ENCODE results near the gene HMG20A. TPM values are rescaled to one million over a fixed set of nuclear protein-coding genes. Genes with fewer than 3 reads are reported as not detected.
A peak's percentile ranks its signal among the peaks of the same experiment; 100 is the strongest.

HMG20A gene
- total and polyA plus RNA-seq, 2 of the 13 experiments (the other 11 are each of a cell fraction or from before 2014, with no cell fraction given), result 28.0 to 35.2 TPM

DNA sequence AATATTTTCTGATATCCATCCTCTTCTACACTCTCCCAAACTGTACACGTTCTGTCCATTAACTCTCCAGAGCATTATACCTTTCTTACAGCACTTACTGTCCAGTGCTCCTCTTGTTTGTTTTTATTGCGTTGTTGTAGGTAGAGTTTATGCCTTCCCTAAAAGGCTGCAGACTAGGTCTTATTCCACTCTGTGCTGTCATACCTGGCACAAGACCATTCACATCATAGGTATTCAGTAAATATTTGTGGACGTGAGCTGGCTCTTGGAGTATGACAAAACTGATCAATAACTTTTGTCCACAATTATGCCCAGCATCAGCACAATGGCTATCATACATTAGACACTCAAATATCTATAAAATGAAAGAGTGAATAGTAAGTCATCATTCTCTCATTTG is 4.4 kb downstream of the HMG20A start (continued):
- TF ChIP-seq NR3C1 (CRISPR knock-in tag; IDR thresholded peaks at IDR 0.05), result no peak
- TF ChIP-seq ZMYM2 (CRISPR knock-in tag; IDR thresholded peaks at IDR 0.05), result no peak
- no peak for TF ChIP-seq MED13 (CRISPR knock-in tag; IDR thresholded peaks at IDR 0.05)
- TF ChIP-seq, protein P1, sequence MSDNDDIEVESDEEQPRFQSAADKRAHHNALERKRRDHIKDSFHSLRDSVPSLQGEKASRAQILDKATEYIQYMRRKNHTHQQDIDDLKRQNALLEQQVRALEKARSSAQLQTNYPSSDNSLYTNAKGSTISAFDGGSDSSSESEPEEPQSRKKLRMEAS (IDR thresholded peaks at IDR 0.05), result no peak
- TF ChIP-seq MXI1 (IDR thresholded peaks at IDR 0.05; ENCODE audit: borderline replicate concordance, low read depth, low read length), result no peak
- TF ChIP-seq KAT8 (CRISPR knock-in tag; IDR thresholded peaks at IDR 0.05), result no peak
- TF ChIP-seq TBL1XR1 (IDR thresholded peaks at IDR 0.05; ENCODE audit: borderline replicate concordance, low read length, partially characterized antibody), result no peak
- TF ChIP-seq, protein P2, sequence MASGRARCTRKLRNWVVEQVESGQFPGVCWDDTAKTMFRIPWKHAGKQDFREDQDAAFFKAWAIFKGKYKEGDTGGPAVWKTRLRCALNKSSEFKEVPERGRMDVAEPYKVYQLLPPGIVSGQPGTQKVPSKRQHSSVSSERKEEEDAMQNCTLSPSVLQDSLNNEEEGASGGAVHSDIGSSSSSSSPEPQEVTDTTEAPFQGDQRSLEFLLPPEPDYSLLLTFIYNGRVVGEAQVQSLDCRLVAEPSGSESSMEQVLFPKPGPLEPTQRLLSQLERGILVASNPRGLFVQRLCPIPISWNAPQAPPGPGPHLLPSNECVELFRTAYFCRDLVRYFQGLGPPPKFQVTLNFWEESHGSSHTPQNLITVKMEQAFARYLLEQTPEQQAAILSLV (CRISPR knock-in tag; IDR thresholded peaks at IDR 0.05; ENCODE audit: borderline replicate concordance), result no peak
- no peak for TF ChIP-seq CBFB (CRISPR knock-in tag; IDR thresholded peaks at IDR 0.05)
- no peak for TF ChIP-seq ZNF816 (CRISPR knock-in tag; IDR thresholded peaks at IDR 0.05; ENCODE audit: borderline replicate concordance)
- TF ChIP-seq, protein P3, sequence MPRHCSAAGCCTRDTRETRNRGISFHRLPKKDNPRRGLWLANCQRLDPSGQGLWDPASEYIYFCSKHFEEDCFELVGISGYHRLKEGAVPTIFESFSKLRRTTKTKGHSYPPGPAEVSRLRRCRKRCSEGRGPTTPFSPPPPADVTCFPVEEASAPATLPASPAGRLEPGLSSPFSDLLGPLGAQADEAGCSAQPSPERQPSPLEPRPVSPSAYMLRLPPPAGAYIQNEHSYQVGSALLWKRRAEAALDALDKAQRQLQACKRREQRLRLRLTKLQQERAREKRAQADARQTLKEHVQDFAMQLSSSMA (CRISPR knock-in tag; IDR thresholded peaks at IDR 0.05), result no peak
- no peak for TF ChIP-seq SP4 (CRISPR knock-in tag; IDR thresholded peaks at IDR 0.05)
- TF ChIP-seq, protein P4, sequence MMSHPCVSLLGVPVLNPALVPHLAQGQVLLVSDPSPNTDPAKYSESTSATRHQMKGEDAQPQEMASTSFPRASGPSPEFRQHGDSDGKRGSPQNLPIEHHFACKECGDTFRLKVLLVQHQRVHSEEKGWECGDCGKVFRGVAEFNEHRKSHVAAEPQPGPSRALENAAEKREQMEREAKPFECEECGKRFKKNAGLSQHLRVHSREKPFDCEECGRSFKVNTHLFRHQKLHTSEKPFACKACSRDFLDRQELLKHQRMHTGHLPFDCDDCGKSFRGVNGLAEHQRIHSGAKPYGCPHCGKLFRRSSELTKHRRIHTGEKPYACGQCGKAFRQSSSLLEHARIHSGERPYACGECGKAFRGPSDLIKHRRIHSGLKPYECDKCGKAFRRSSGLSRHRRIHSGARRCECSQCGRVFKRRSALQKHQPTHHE (CRISPR knock-in tag; IDR thresholded peaks at IDR 0.05; ENCODE audit: borderline replicate concordance), result no peak
- TF ChIP-seq, protein P5, sequence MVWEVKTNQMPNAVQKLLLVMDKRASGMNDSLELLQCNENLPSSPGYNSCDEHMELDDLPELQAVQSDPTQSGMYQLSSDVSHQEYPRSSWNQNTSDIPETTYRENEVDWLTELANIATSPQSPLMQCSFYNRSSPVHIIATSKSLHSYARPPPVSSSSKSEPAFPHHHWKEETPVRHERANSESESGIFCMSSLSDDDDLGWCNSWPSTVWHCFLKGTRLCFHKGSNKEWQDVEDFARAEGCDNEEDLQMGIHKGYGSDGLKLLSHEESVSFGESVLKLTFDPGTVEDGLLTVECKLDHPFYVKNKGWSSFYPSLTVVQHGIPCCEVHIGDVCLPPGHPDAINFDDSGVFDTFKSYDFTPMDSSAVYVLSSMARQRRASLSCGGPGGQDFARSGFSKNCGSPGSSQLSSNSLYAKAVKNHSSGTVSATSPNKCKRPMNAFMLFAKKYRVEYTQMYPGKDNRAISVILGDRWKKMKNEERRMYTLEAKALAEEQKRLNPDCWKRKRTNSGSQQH (CRISPR knock-in tag; IDR thresholded peaks at IDR 0.05; ENCODE audit: low read depth), result no peak
- TF ChIP-seq, protein P6, sequence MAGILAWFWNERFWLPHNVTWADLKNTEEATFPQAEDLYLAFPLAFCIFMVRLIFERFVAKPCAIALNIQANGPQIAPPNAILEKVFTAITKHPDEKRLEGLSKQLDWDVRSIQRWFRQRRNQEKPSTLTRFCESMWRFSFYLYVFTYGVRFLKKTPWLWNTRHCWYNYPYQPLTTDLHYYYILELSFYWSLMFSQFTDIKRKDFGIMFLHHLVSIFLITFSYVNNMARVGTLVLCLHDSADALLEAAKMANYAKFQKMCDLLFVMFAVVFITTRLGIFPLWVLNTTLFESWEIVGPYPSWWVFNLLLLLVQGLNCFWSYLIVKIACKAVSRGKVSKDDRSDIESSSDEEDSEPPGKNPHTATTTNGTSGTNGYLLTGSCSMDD (CRISPR knock-in tag; IDR thresholded peaks at IDR 0.05), result no peak
- TF ChIP-seq, protein P7, sequence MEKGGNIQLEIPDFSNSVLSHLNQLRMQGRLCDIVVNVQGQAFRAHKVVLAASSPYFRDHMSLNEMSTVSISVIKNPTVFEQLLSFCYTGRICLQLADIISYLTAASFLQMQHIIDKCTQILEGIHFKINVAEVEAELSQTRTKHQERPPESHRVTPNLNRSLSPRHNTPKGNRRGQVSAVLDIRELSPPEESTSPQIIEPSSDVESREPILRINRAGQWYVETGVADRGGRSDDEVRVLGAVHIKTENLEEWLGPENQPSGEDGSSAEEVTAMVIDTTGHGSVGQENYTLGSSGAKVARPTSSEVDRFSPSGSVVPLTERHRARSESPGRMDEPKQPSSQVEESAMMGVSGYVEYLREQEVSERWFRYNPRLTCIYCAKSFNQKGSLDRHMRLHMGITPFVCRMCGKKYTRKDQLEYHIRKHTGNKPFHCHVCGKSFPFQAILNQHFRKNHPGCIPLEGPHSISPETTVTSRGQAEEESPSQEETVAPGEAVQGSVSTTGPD (CRISPR knock-in tag; IDR thresholded peaks at IDR 0.05), result no peak
- peak; percentile 29; the same call in 1 of the 2 replicates for TF ChIP-seq SAP130 (CRISPR knock-in tag; IDR thresholded peaks at IDR 0.05; ENCODE audit: low read depth)
- TF ChIP-seq, protein P8, sequence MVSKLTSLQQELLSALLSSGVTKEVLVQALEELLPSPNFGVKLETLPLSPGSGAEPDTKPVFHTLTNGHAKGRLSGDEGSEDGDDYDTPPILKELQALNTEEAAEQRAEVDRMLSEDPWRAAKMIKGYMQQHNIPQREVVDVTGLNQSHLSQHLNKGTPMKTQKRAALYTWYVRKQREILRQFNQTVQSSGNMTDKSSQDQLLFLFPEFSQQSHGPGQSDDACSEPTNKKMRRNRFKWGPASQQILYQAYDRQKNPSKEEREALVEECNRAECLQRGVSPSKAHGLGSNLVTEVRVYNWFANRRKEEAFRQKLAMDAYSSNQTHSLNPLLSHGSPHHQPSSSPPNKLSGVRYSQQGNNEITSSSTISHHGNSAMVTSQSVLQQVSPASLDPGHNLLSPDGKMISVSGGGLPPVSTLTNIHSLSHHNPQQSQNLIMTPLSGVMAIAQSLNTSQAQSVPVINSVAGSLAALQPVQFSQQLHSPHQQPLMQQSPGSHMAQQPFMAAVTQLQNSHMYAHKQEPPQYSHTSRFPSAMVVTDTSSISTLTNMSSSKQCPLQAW (CRISPR knock-in tag; IDR thresholded peaks at IDR 0.05), result no peak
- TF ChIP-seq TEAD3 (CRISPR knock-in tag; optimal IDR thresholded peaks at IDR 0.05; ENCODE audit: borderline replicate concordance), result peak; percentile 40
- TF ChIP-seq RXRA (CRISPR knock-in tag; IDR thresholded peaks at IDR 0.05), result no peak
- no peak for TF ChIP-seq STAG1 (CRISPR knock-in tag; IDR thresholded peaks at IDR 0.05)
- TF ChIP-seq RBAK (CRISPR knock-in tag; IDR thresholded peaks at IDR 0.05), result no peak
- TF ChIP-seq MAFK (conservative IDR thresholded peaks at IDR 0.05 in 1 of 2, IDR thresholded peaks at IDR 0.05 in 1 of 2; ENCODE audit: low read length in 2 of 2), result peak in 1 of 2 experiments; percentile 40; a peak in 2 of 4 replicates

Data from HepG2 (cell line).